H9 (cell line): ENCODE results near the gene CCL4L2. TPM values are rescaled to one million over a fixed set of nuclear protein-coding genes. Genes with fewer than 3 reads are reported as not detected.

Experiments
- DNase-seq: peaks from one replicate; pipeline ENCODE4 v3.0.0-alpha.2; 2017
- H2AFZ ChIP-seq: one replicate; pipeline ENCODE4 v1.6.1; 2013; ENCODE audit warnings: mild to moderate bottlenecking, low read length, control low read depth, moderate library complexity
- H2AK5ac ChIP-seq: 2 replicates; pipeline ENCODE4 v1.6.1; 2013; ENCODE audit warnings: low read length, control low read depth, mixed read lengths; ENCODE audit not compliant: insufficient read length
- H2BK120ac ChIP-seq: one replicate; pipeline ENCODE4 v1.6.1; 2013; ENCODE audit warnings: low read depth, mild to moderate bottlenecking, low read length, control low read depth, inconsistent platforms; ENCODE audit not compliant: poor library complexity, severe bottlenecking
- H2BK12ac ChIP-seq: 2 replicates; pipeline ENCODE4 v1.6.1; 2013; ENCODE audit warnings: low read length, control low read depth, mixed read lengths, low read depth; ENCODE audit not compliant: insufficient read length
- H2BK15ac ChIP-seq: 2 replicates; pipeline ENCODE4 v1.6.1; 2013; ENCODE audit warnings: low read depth, low read length, control low read depth
- H2BK20ac ChIP-seq: one replicate; pipeline ENCODE4 v1.6.1; 2013; ENCODE audit warnings: low read depth, mild to moderate bottlenecking, low read length, control low read depth, inconsistent platforms; ENCODE audit not compliant: poor library complexity, severe bottlenecking
- H2BK5ac ChIP-seq: 2 replicates; pipeline ENCODE4 v1.6.1; 2013; ENCODE audit warnings: low read length, control low read depth, mixed read lengths; ENCODE audit not compliant: insufficient read length
- H3K14ac ChIP-seq: 2 replicates; pipeline ENCODE4 v1.6.1; 2013; ENCODE audit warnings: low read length, control low read depth; ENCODE audit not compliant: insufficient read depth
- H3K18ac ChIP-seq: 2 replicates; pipeline ENCODE4 v1.6.1; 2013; ENCODE audit warnings: low read depth, mild to moderate bottlenecking, mixed read lengths, low read length, control low read depth; ENCODE audit not compliant: insufficient read length
- H3K23ac ChIP-seq: 2 replicates; pipeline ENCODE4 v1.6.1; 2013; ENCODE audit warnings: low read length, control low read depth, mixed read lengths, low read depth; ENCODE audit not compliant: insufficient read length
- H3K23me2 ChIP-seq: 2 replicates; pipeline ENCODE4 v1.6.1; 2013; ENCODE audit warnings: low read depth, mild to moderate bottlenecking, mixed read lengths, low read length, control low read depth; ENCODE audit not compliant: insufficient read length, poor library complexity, severe bottlenecking
- H3K27ac ChIP-seq: 2 replicates; pipeline ENCODE4 v1.5.1; 2013; ENCODE audit warnings: low read length, control low read depth, mixed read lengths, low read depth; ENCODE audit not compliant: insufficient read length
- H3K27me3 ChIP-seq: 2 replicates; pipeline ENCODE4 v1.6.1; 2013; ENCODE audit warnings: low read length, control low read depth, inconsistent platforms; ENCODE audit not compliant: insufficient read depth
- H3K4ac ChIP-seq: 2 replicates; pipeline ENCODE4 v1.6.1; 2013; ENCODE audit warnings: low read depth, mild to moderate bottlenecking, control low read depth, inconsistent platforms, low read length, moderate library complexity
- H3K4me1 ChIP-seq: 2 replicates; pipeline ENCODE4 v1.6.1; 2013; ENCODE audit warnings: low read length, control low read depth, inconsistent platforms; ENCODE audit not compliant: insufficient read depth
- H3K4me2 ChIP-seq: 2 replicates; pipeline ENCODE4 v1.6.1; 2013; ENCODE audit warnings: low read length, control low read depth, mixed read lengths; ENCODE audit not compliant: insufficient read length, insufficient read depth
- H3K56ac ChIP-seq: 2 replicates; pipeline ENCODE4 v1.6.1; 2013; ENCODE audit warnings: low read depth, mild to moderate bottlenecking, mixed read lengths, low read length, control low read depth; ENCODE audit not compliant: insufficient read length
- H3K79me1 ChIP-seq: 2 replicates; pipeline ENCODE4 v1.6.1; 2013; ENCODE audit warnings: low read depth, mild to moderate bottlenecking, moderate library complexity, low read length, control low read depth, inconsistent platforms; ENCODE audit not compliant: insufficient read depth, poor library complexity, severe bottlenecking
- H3K79me2 ChIP-seq: 2 replicates; pipeline ENCODE4 v1.6.1; 2013; ENCODE audit warnings: low read length, control low read depth, inconsistent platforms; ENCODE audit not compliant: insufficient read depth
- H3K9ac ChIP-seq: 2 replicates; pipeline ENCODE4 v1.6.1; 2013; ENCODE audit warnings: low read length, control low read depth, mixed read lengths; ENCODE audit not compliant: insufficient read length; ENCODE audit errors: extremely low read depth
- H3K9me3 ChIP-seq: one replicate; pipeline ENCODE4 v1.6.1; 2013; ENCODE audit warnings: low read depth, low read length, inconsistent platforms; ENCODE audit not compliant: control insufficient read depth
- H3T11ph ChIP-seq: one replicate; pipeline ENCODE4 v1.6.1; 2013; ENCODE audit warnings: mild to moderate bottlenecking, low read length, control low read depth, inconsistent platforms
- H4K20me1 ChIP-seq: one replicate; pipeline ENCODE4 v1.6.1; 2013; ENCODE audit not compliant: control insufficient read depth, insufficient read length, insufficient read depth
- H4K5ac ChIP-seq: 2 replicates; pipeline ENCODE4 v1.6.1; 2013; ENCODE audit warnings: low read depth, mild to moderate bottlenecking, mixed read lengths, low read length, control low read depth; ENCODE audit not compliant: insufficient read length
- H4K8ac ChIP-seq: replicated peaks from 2 replicates; pipeline ENCODE4 v1.6.1; 2013; ENCODE audit warnings: low read length, control low read depth, mixed read lengths, low read depth; ENCODE audit not compliant: insufficient read length
- H4K91ac ChIP-seq: 2 replicates; pipeline ENCODE4 v1.6.1; 2013; ENCODE audit warnings: low read depth, mild to moderate bottlenecking, moderate library complexity, mixed read lengths, low read length, control low read depth; ENCODE audit not compliant: insufficient read length
- H3K27ac Mint-ChIP-seq, 3 experiments: 2 replicates in 2 of 3; 3 replicates in 1 of 3; pipeline ENCODE4 v1.8.0; 2020 to 2021; ENCODE audit warnings: mixed read lengths in 3 of 3, mild to moderate bottlenecking in 1 of 3, moderate library complexity in 1 of 3
- H3K27me3 Mint-ChIP-seq: 2 replicates; pipeline ENCODE4 v1.8.0; 2021; ENCODE audit warnings: low read depth, mild to moderate bottlenecking, moderate library complexity, mixed read lengths
- H3K36me3 Mint-ChIP-seq, 3 experiments: 2 replicates in 2 of 3; 3 replicates in 1 of 3; pipeline ENCODE4 v1.8.0; 2020 to 2021; ENCODE audit warnings: low read depth in 3 of 3, mixed read lengths in 3 of 3; ENCODE audit not compliant: insufficient read depth in 1 of 3
- H3K4me1 Mint-ChIP-seq, 2 experiments: 2 replicates each; pipeline ENCODE4 v1.8.0; 2020; ENCODE audit warnings: mixed read lengths in 2 of 2
- H3K4me3 Mint-ChIP-seq, 2 experiments: 2 replicates in 1 of 2; 3 replicates in 1 of 2; pipeline ENCODE4 v1.8.0; 2020 to 2021; ENCODE audit warnings: mild to moderate bottlenecking in 2 of 2, mixed read lengths in 2 of 2, moderate library complexity in 1 of 2
- H3K9me3 Mint-ChIP-seq, 2 experiments: 2 replicates in 1 of 2; 3 replicates in 1 of 2; pipeline ENCODE4 v1.8.0; 2020; ENCODE audit warnings: mild to moderate bottlenecking in 2 of 2, mixed read lengths in 2 of 2, moderate library complexity in 1 of 2
- CTCF ChIP-seq: fragments of 200-600 bp; sonication (generic); conservative IDR thresholded peaks from 3 replicates; pipeline ENCODE4 v1.8.0; 2021; ENCODE audit warnings: antibody characterized with exemption, mild to moderate bottlenecking
- WGBS: extraction: QIAGEN DNeasy Blood & Tissue Kit; methylation state at CpG from one replicate; pipeline ENCODE4 v1.1.7; 2013; ENCODE audit warnings: missing lambda C conversion rate, low lambda C conversion rate, mixed read lengths; ENCODE audit not compliant: insufficient read length; ENCODE audit errors: extremely low coverage; 5-methylcytosine and 5-hydroxymethylcytosine counted together
- total RNA-seq: library from RNA; stranded (reverse); gene quantifications from 2 replicates; pipeline ENCODE4 v1.2.1, GENCODE V29; 2021

CCL4L2 gene
- total RNA-seq, 1 experiment from 2014 or later: not detected

- DNase-seq: no peak
- Mint-ChIP-seq H3K9me3 (peaks cover 8 to 9% of the 10 kb centered on the region in 2 experiments; a peak in 4 of 5 replicates), H3K27me3 (peaks cover 9% of the 10 kb centered on the region; the same call in 1 of the 2 replicates), H3K4me1 (peaks cover 7 to 8% of the 10 kb centered on the region in 2 experiments), H3K36me3 (peaks cover 2 to 4% (median 3%) of the 10 kb centered on the region in 3 experiments; a peak in 3 of 7 replicates), H3K4me3 (no peak overlapping the region), H3K27ac (no peak overlapping the region)
- Histone ChIP-seq H2AK5ac (no peak overlapping the region), H2BK120ac (no peak overlapping the region), H3K23ac (no peak overlapping the region), H3K4me1 (no peaks in the 10 kb centered on the region), H4K91ac (no peak overlapping the region), H4K5ac (no peak overlapping the region), H3K23me2 (no peaks in the 10 kb centered on the region), H3K79me1 (no peaks in the 10 kb centered on the region), H3K18ac (no peak overlapping the region), H3K27me3 (no peaks in the 10 kb centered on the region), H3K9ac (no peak overlapping the region), H3K4ac (no peak overlapping the region), H3K9me3 (no peaks in the 10 kb centered on the region), H3K14ac (no peak overlapping the region; the same call in 1 of the 2 replicates), H2AFZ (no peak overlapping the region), H4K20me1 (no peaks in the 10 kb centered on the region), H2BK5ac (no peak overlapping the region), H4K8ac (no peak overlapping the region), H3T11ph (no peak overlapping the region), H2BK15ac (no peak overlapping the region), H2BK20ac (no peak overlapping the region), H3K4me2 (no peak overlapping the region), H3K79me2 (no peaks in the 10 kb centered on the region), H2BK12ac (no peak overlapping the region), H3K27ac (no peak overlapping the region), H3K56ac (no peak overlapping the region)
- WGBS: no CpG with 5 or more reads among the region's 3 CpGs
- no peak for TF ChIP-seq CTCF
Observed at GRCh38 chr17:36213695-36214094, 2.8 kb downstream of the CCL4L2 start.
